Measurements from ENCODE around the gene SLC8A1.

- TF ChIP-seq SIX5 (IDR thresholded peaks at IDR 0.05; ENCODE audit: low read depth, low read length, severe bottlenecking) (no peak), CTCF (IDR thresholded peaks at IDR 0.05 in 2 of 3, conservative IDR thresholded peaks at IDR 0.05 in 1 of 3; ENCODE audit: control insufficient read depth in 2 of 3, extremely low read depth in 1 of 3, insufficient read depth in 1 of 3, low read depth in 3 of 3, low read length in 3 of 3) (no peak), ZBED1 (IDR thresholded peaks at IDR 0.05; ENCODE audit: borderline replicate concordance) (no peak), ATF3 (IDR thresholded peaks at IDR 0.05; ENCODE audit: borderline replicate concordance, extremely low read depth, low read depth, low read length) (no peak), RBBP5 (conservative IDR thresholded peaks at IDR 0.05) (no peak), NR2C2 (IDR thresholded peaks at IDR 0.05; ENCODE audit: borderline replicate concordance, control insufficient read depth, insufficient read length, low read depth) (no peak)
These were observed 67.2 kb downstream of the SLC8A1 start for GRCh38 chr2:40384714-40385113.

Measured in GM12878 (cell line).